B cell (primary cell): ENCODE data around the gene ZFPL1. TPM values are rescaled to one million over a fixed set of nuclear protein-coding genes. Genes with fewer than 3 reads are reported as not detected.

Experiments used
- ATAC-seq: fragments of 200-7000 bp; cut with Tn5 transposase; one replicate; pipeline ENCODE4 v1.10.0; 2021; ENCODE audit warnings: low read depth, mild to moderate bottlenecking, moderate number of reproducible peaks, moderate library complexity
- CTCF ChIA-PET: fragments of 350-600 bp; sonication (Branson Sonifier 250); formaldehyde crosslinking; loops from one replicate; lab custom pipeline; 2021; ENCODE audit warnings: antibody characterized with exemption, inconsistent platforms; lab: Charles Lee
- POLR2A ChIA-PET: fragments of 350-600 bp; sonication (Branson Sonifier 250); formaldehyde crosslinking; loops from one replicate; lab custom pipeline; 2021; ENCODE audit warnings: antibody characterized with exemption; lab: Charles Lee
- DNase-seq: peaks from one replicate; pipeline ENCODE4 v3.0.0; 2013
- H2AFZ ChIP-seq: 2 replicates; pipeline ENCODE4 v1.6.1; 2012; ENCODE audit warnings: mild to moderate bottlenecking, low read depth, low read length; ENCODE audit not compliant: insufficient read depth, poor library complexity, severe bottlenecking
- H3K27ac ChIP-seq, 2 donors: 1 replicate in 1 of 2; 2 replicates in 1 of 2; pipeline ENCODE4 v1.5.1; 2012 to 2013; ENCODE audit warnings: low read length in 2 of 2, mild to moderate bottlenecking in 2 of 2, moderate library complexity in 1 of 2
- H3K27me3 ChIP-seq, 4 experiments: fragments of 200-600 bp in 1 of 4; sonication (generic) in 1 of 4; replicated peaks in 1 of 4; 1 replicate in 2 of 4; 2 replicates in 2 of 4; pipeline versions ENCODE4 v1.6.1 to v1.7.0; 2013 to 2016; ENCODE audit warnings: low read length in 3 of 4, mild to moderate bottlenecking in 2 of 4, mixed read lengths in 1 of 4, moderate library complexity in 1 of 4; ENCODE audit not compliant: insufficient read depth in 4 of 4, control insufficient read depth in 3 of 4; ENCODE audit errors: control extremely low read depth in 1 of 4
- H3K36me3 ChIP-seq, 2 experiments: replicated peaks in 1 of 2; 1 replicate in 1 of 2; 2 replicates in 1 of 2; pipeline versions ENCODE4 v1.6.1 to v1.7.1; 2013; ENCODE audit warnings: low read length in 1 of 2; ENCODE audit not compliant: insufficient read depth in 2 of 2, control insufficient read depth in 1 of 2; ENCODE audit errors: control extremely low read depth in 1 of 2, extremely low read depth in 1 of 2
- H3K4me1 ChIP-seq, 2 donors: fragments of 200-600 bp in 1 of 2; sonication (generic) in 1 of 2; 1 replicate in 1 of 2; 2 replicates in 1 of 2; pipeline versions ENCODE4 v1.5.1 to v1.6.1; 2013 to 2017; ENCODE audit warnings: low read length in 2 of 2; ENCODE audit not compliant: control insufficient read depth in 2 of 2, insufficient read depth in 2 of 2
- H3K4me2 ChIP-seq: replicated peaks from 2 replicates; pipeline ENCODE3; 2012; ENCODE audit warnings: mild to moderate bottlenecking, low read depth, low read length; ENCODE audit not compliant: poor library complexity, severe bottlenecking
- H3K4me3 ChIP-seq, 5 experiments: fragments of 200-600 bp in 1 of 5; sonication (generic) in 1 of 5; 1 replicate in 3 of 5; 2 replicates in 2 of 5; pipeline versions ENCODE4 v1.5.1 to v1.7.0; 2011 to 2016; ENCODE audit warnings: low read length in 4 of 5, mild to moderate bottlenecking in 4 of 5, low read depth in 2 of 5, control low read depth in 1 of 5, moderate library complexity in 1 of 5; ENCODE audit not compliant: insufficient read depth in 1 of 5; ENCODE audit errors: control extremely low read depth in 1 of 5, extremely low read depth in 1 of 5
- H3K79me2 ChIP-seq: fragments of 200-600 bp; sonication (generic); one replicate; pipeline ENCODE4 v1.6.0; 2016; ENCODE audit warnings: low read length; ENCODE audit not compliant: control insufficient read depth, insufficient read depth
- H3K9ac ChIP-seq: fragments of 200-600 bp; sonication (generic); 2 replicates; pipeline ENCODE4 v1.6.1; 2017; ENCODE audit warnings: mild to moderate bottlenecking, low read length, moderate library complexity
- H3K9me3 ChIP-seq, 3 donors: one replicate each; pipeline versions ENCODE4 v1.6.1 to v1.7.1; 2013; ENCODE audit warnings: low read length in 2 of 3; ENCODE audit not compliant: control insufficient read depth in 2 of 3, insufficient read depth in 1 of 3; ENCODE audit errors: control extremely low read depth in 1 of 3
- H4K20me1 ChIP-seq: 2 replicates; pipeline ENCODE4 v1.6.0; 2012; ENCODE audit warnings: mild to moderate bottlenecking, low read length; ENCODE audit not compliant: insufficient read depth, control insufficient read depth, poor library complexity, severe bottlenecking
- H3K27ac Mint-ChIP-seq: one replicate; pipeline ENCODE4 v1.8.0; 2021; ENCODE audit warnings: mixed read lengths
- H3K27me3 Mint-ChIP-seq: one replicate; pipeline ENCODE4 v1.8.0; 2021; ENCODE audit warnings: mixed read lengths
- H3K4me1 Mint-ChIP-seq: one replicate; pipeline ENCODE4 v1.8.0; 2021; ENCODE audit warnings: mixed read lengths
- H3K4me3 Mint-ChIP-seq: one replicate; pipeline ENCODE4 v1.8.0; 2021; ENCODE audit warnings: mixed read lengths
- H3K9me3 Mint-ChIP-seq: one replicate; pipeline ENCODE4 v1.8.0; 2022; ENCODE audit warnings: mixed read lengths; ENCODE audit not compliant: insufficient read depth
- CTCF ChIP-seq: fragments of 200-600 bp; IDR thresholded peaks from one replicate; pipeline ENCODE4 v1.8.0; 2022; ENCODE audit warnings: antibody characterized with exemption, mild to moderate bottlenecking
- EZH2 ChIP-seq: IDR thresholded peaks from 2 replicates; pipeline ENCODE4 v1.6.1; 2012; ENCODE audit warnings: borderline replicate concordance, low read depth, mild to moderate bottlenecking, moderate library complexity, low read length; ENCODE audit not compliant: insufficient read depth, poor library complexity, severe bottlenecking
- WGBS: methylation state at CpG from one replicate; pipeline ENCODE4 v1.1.5; 2013; ENCODE audit warnings: missing lambda C conversion rate; ENCODE audit not compliant: insufficient coverage; 5-methylcytosine and 5-hydroxymethylcytosine counted together
- intact Hi-C: fragments of 100-400 bp; cut with micrococcal nuclease; formaldehyde crosslinking; loops from one replicate; pipeline ENCODE4 v1.10.0; 2022
- polyA plus RNA-seq: library from polyadenylated mRNA; depleted of rRNA; stranded (reverse); fragments of >200 nt; gene quantifications from 2 replicates; pipeline ENCODE4 v1.2.3, GENCODE V29; 2012
- total RNA-seq, 2 donors: library from RNA; stranded (reverse); fragments of 120-200 nt in 1 of 2; gene quantifications; 1 replicate in 1 of 2; 2 replicates in 1 of 2; pipeline versions ENCODE4 v1.2.3 to v1.2.4, GENCODE V29; 2013 to 2022

The ZFPL1 gene
- total and polyA plus RNA-seq, 2 donors (not counting 1 experiment from before 2014, with no cell fraction given): 57.3 to 79.2 TPM

GRCh38 chr11:65056999-65057398 is 27.0 kb upstream of the ZFPL1 start:
- no peak for DNase-seq
- Histone ChIP-seq H3K27me3 (peaks cover 0 to 2% (median 1%) of the 10 kb centered on the region in 4 experiments), H2AFZ (no peak overlapping the region), H3K4me1 (peaks cover 10 to 14% of the 10 kb centered on the region in 2 donors), H3K9me3 (peaks cover 0 to 3% (median 0%) of the 10 kb centered on the region in 3 donors), H3K79me2 (no peaks in the 10 kb centered on the region), H3K36me3 (no peaks in the 10 kb centered on the region), H3K9ac (no peak overlapping the region), H3K27ac (no peak overlapping the region), H3K4me2 (no peak overlapping the region), H3K4me3 (no peak overlapping the region), H4K20me1 (no peaks in the 10 kb centered on the region)
- ChIA-PET CTCF (interaction anchor here (1.3 kb wide), 1 partner anchor 43 kb away, joined by 3 read pairs; the partner anchor contains the start of gene ARL2), POLR2A (interaction anchor here (0.7 kb wide), 1 partner anchor 36 kb away, joined by 4 read pairs; no protein-coding TSS in a partner anchor)
- no peak for TF ChIP-seq CTCF
- Mint-ChIP-seq H3K4me1 (peaks cover 17% of the 10 kb centered on the region), H3K9me3 (no peaks in the 10 kb centered on the region), H3K27me3 (no peaks in the 10 kb centered on the region), H3K4me3 (no peak overlapping the region), H3K27ac (no peak overlapping the region)
- intact Hi-C loops: no loop called here
- no peak for ATAC-seq
- 86% methylated on average over 3 of the region's 6 CpGs for WGBS

GRCh38 chr11:65057526-65057925 is 26.5 kb upstream of the ZFPL1 start:
- peaks cover 17% of the 10 kb centered on the region for H3K4me1 Mint-ChIP-seq
- H3K4me1 ChIP-seq: peaks cover 10 to 14% of the 10 kb centered on the region in 2 donors
- intact Hi-C loops: no loop called here
- no peaks in the 10 kb centered on the region for H3K36me3 ChIP-seq
- DNase-seq (no peak), ATAC-seq (no peak)
- H3K4me2 ChIP-seq: no peak overlapping the region
- H3K9me3 Mint-ChIP-seq: no peaks in the 10 kb centered on the region
- no peaks in the 10 kb centered on the region for H4K20me1 ChIP-seq
- TF ChIP-seq CTCF (no peak), EZH2 (no peak)
- H3K79me2 ChIP-seq: no peaks in the 10 kb centered on the region
- no peak overlapping the region for H3K4me3 ChIP-seq
- H2AFZ ChIP-seq: no peak overlapping the region
- ChIA-PET CTCF (interaction anchor here (1.3 kb wide), 1 partner anchor 43 kb away, joined by 3 read pairs; the partner anchor contains the start of gene ARL2), POLR2A (interaction anchor here (0.7 kb wide), 1 partner anchor 36 kb away, joined by 4 read pairs; no protein-coding TSS in a partner anchor)
- no peak overlapping the region for H3K27ac Mint-ChIP-seq
- no peak overlapping the region for H3K4me3 Mint-ChIP-seq
- H3K27ac ChIP-seq: no peak overlapping the region
- peaks cover 0 to 3% (median 0%) of the 10 kb centered on the region in 3 donors for H3K9me3 ChIP-seq
- 98% methylated on average over 4 of the region's 7 CpGs for WGBS
- no peak overlapping the region for H3K9ac ChIP-seq
- no peaks in the 10 kb centered on the region for H3K27me3 Mint-ChIP-seq
- H3K27me3 ChIP-seq: peaks cover 0 to 2% (median 1%) of the 10 kb centered on the region in 4 experiments
